GM12878 (cell line): ENCODE measurements around the gene DRP2. TPM values are rescaled to one million over a fixed set of nuclear protein-coding genes. Genes with fewer than 3 reads are reported as not detected.

Experiments
- ATAC-seq: fragments of 200-7000 bp; cut with Tn5 transposase; 3 replicates; pipeline ENCODE4 v1.9.1; 2020; ENCODE audit warnings: mild to moderate bottlenecking, moderate library complexity
- BruUV-seq: library from RNA; stranded (reverse); fragments of 400-500 nt; replicated peaks from 2 replicates; lab custom pipeline; 2021; lab: Mats Ljungman, UMichigan
- CTCF ChIA-PET: fragments of 300-600 bp; sonication (Branson Sonifier 250); formaldehyde crosslinking; extraction: SDS; loops from one replicate; lab custom pipeline; 2021; ENCODE audit warnings: inconsistent platforms; lab: Yijun Ruan, JAX
- POLR2A ChIA-PET: fragments of 350-600 bp; formaldehyde crosslinking; extraction: SDS; loops from one replicate; lab custom pipeline; 2021; ENCODE audit warnings: inconsistent platforms; lab: Charles Lee
- RAD21 ChIA-PET: fragments of 300-600 bp; sonication (Branson Sonifier 250); formaldehyde crosslinking; loops from one replicate; lab custom pipeline; 2023; ENCODE audit warnings: antibody characterized with exemption; ENCODE audit not compliant: unreplicated experiment; lab: Charles Lee
- SMC1A ChIA-PET: fragments of 300-600 bp; sonication (Branson Sonifier 250); formaldehyde crosslinking; loops from one replicate; lab custom pipeline; 2023; ENCODE audit not compliant: unreplicated experiment, uncharacterized antibody; lab: Charles Lee
- DNase-seq: peaks from one replicate; pipeline ENCODE4 v3.0.0-alpha.2; 2011; ENCODE audit warnings: low read depth, low spot score
- FAIRE-seq: peaks from 3 replicates; lab custom pipeline; 2011; peaks lifted over from hg19 to GRCh38; lab: Jason Lieb, UNC
- H2AFZ ChIP-seq: 2 replicates; pipeline ENCODE4 v1.6.0; 2011; ENCODE audit warnings: low read depth, low read length, control low read depth; ENCODE audit not compliant: control insufficient read depth
- H3K27ac ChIP-seq: 2 replicates; pipeline ENCODE4 v1.5.1; 2011; ENCODE audit warnings: control low read depth; ENCODE audit not compliant: control insufficient read depth, insufficient read depth
- H3K27me3 ChIP-seq, 2 experiments: replicated peaks in 1 of 2; 2 replicates each; pipeline versions ENCODE4 v1.6.0 to v1.6.1; 2011; ENCODE audit warnings: low read length in 1 of 2; ENCODE audit not compliant: control insufficient read depth in 2 of 2, insufficient read depth in 2 of 2
- H3K36me3 ChIP-seq, 2 experiments: 2 replicates each; pipeline ENCODE4 v1.5.1; 2011; ENCODE audit warnings: low read length in 1 of 2; ENCODE audit not compliant: control insufficient read depth in 2 of 2, insufficient read depth in 2 of 2
- H3K4me1 ChIP-seq: 2 replicates; pipeline ENCODE4 v1.6.1; 2011; ENCODE audit warnings: mild to moderate bottlenecking, low read length, moderate library complexity, mixed read lengths; ENCODE audit not compliant: control insufficient read depth, insufficient read depth
- H3K4me2 ChIP-seq: 2 replicates; pipeline ENCODE4 v1.6.0; 2011; ENCODE audit warnings: control low read depth; ENCODE audit not compliant: control insufficient read depth, insufficient read depth
- H3K4me3 ChIP-seq: fragments of 200-600 bp; sonication (generic); 2 replicates; pipeline ENCODE4 v1.5.1; 2016
- H3K79me2 ChIP-seq: 2 replicates; pipeline ENCODE4 v1.6.0; 2011; ENCODE audit warnings: low read length; ENCODE audit not compliant: control insufficient read depth, insufficient read depth
- H3K9ac ChIP-seq: 2 replicates; pipeline ENCODE4 v1.8.0; 2011; ENCODE audit warnings: low read length, control low read depth, mixed read lengths; ENCODE audit not compliant: control insufficient read depth, insufficient read depth
- H3K9me3 ChIP-seq: replicated peaks from 3 replicates; pipeline ENCODE4 v1.5.1; 2011; ENCODE audit warnings: mild to moderate bottlenecking, low read length; ENCODE audit not compliant: control insufficient read depth, insufficient read depth
- H4K20me1 ChIP-seq: 2 replicates; pipeline ENCODE4 v1.6.0; 2011; ENCODE audit not compliant: control insufficient read depth, insufficient read depth
- CUX1 ChIP-seq: IDR thresholded peaks from 2 replicates; pipeline ENCODE4 v1.6.1; 2012; ENCODE audit warnings: improper control_type of control experiment, low read depth, low read length; ENCODE audit not compliant: insufficient replicate concordance
- LARP7 ChIP-seq: fragments of 450-650 bp; IDR thresholded peaks from 2 replicates; pipeline ENCODE4 v1.6.1; 2017; ENCODE audit warnings: mild to moderate bottlenecking
- WGBS: methylation state at CpG from one replicate; pipeline ENCODE4 v1.1.6; 2016; ENCODE audit warnings: low lambda C conversion rate; ENCODE audit not compliant: insufficient replicate concordance, insufficient coverage; ENCODE audit errors: missing lambda C conversion rate; 5-methylcytosine and 5-hydroxymethylcytosine counted together
- in situ Hi-C: fragments of 300-500 bp; cut with MboI; formaldehyde crosslinking; loops from 9 replicates; pipeline ENCODE4 v1.14.3; 2018; ENCODE audit warnings: mixed read lengths
- intact Hi-C: fragments of 100-400 bp; cut with micrococcal nuclease; formaldehyde crosslinking; loops from one replicate; pipeline ENCODE4 v1.14.2; 2022; ENCODE audit not compliant: unreplicated experiment
- polyA plus RNA-seq, 11 experiments: library from polyadenylated mRNA; depleted of rRNA in 4 of 11; unstranded in 6 of 11; stranded (reverse) in 5 of 11; fragments of >200 nt; fragmentation: Nextera tagmentation in 4 of 11; fragmentation: Illumina TruSeq in 1 of 11; extraction: Ambion mirVana in 4 of 11; extraction: Trizol in 1 of 11; gene quantifications; 1 replicate in 1 of 11; 2 replicates in 10 of 11; pipeline versions ENCODE4 v1.2.1 to v1.2.3, GENCODE V29; 2011 to 2016; ENCODE audit warnings: inconsistent platforms in 2 of 11, missing spikeins in 2 of 11, low read depth in 1 of 11
- total RNA-seq, 4 experiments: library from RNA; depleted of rRNA in 3 of 4; stranded (reverse); fragments of >200 nt in 3 of 4; fragmentation: Illumina TruSeq in 1 of 4; extraction: Trizol in 1 of 4; gene quantifications; 2 replicates each; pipeline versions ENCODE4 v1.2.1 to v1.2.3, GENCODE V29; 2013 to 2021

Gene DRP2
- total and polyA plus RNA-seq, 10 of the 15 experiments (the other 5 are each of a cell fraction or from before 2014, with no cell fraction given) = 0.02 to 0.37 (median 0.15) TPM; not detected in 1

GRCh38 chrX:101262590-101262989, 43.0 kb downstream of the DRP2 start (continued):
- TF ChIP-seq CUX1 = no peak

- BruUV-seq = no TSS peak
- Histone ChIP-seq H3K27ac (no peak overlapping the region), H2AFZ (no peak overlapping the region), H3K9ac (no peak overlapping the region)
- no peak for TF ChIP-seq LARP7
- TF ChIP-seq, all 136 proteins: peak for 0
- ChIA-PET CTCF (no interaction called here), RAD21 (no interaction called here), SMC1A (no interaction called here), POLR2A (no interaction called here)
- no peak for DNase-seq
- FAIRE-seq = no peak
- H3K4me1 ChIP-seq = no peaks in the 10 kb centered on the region
- ATAC-seq = no peak
- no peaks in the 10 kb centered on the region for H4K20me1 ChIP-seq
- in situ Hi-C loops = no loop called here
- H3K4me2 ChIP-seq = no peak overlapping the region
- no peaks in the 10 kb centered on the region for H3K9me3 ChIP-seq
- 17% methylated on average over 2 of the region's 2 CpGs for WGBS
- intact Hi-C loops = no loop called here
- H3K4me3 ChIP-seq = no peak overlapping the region
- no peaks in the 10 kb centered on the region for H3K79me2 ChIP-seq
- H3K27me3 ChIP-seq = no peaks in the 10 kb centered on the region; a peak in 1 of 4 replicates
- H3K36me3 ChIP-seq = no peaks in the 10 kb centered on the region
Observed at GRCh38 chrX:101263766-101264165, 44.2 kb downstream of the DRP2 start.
